Measurements from ENCODE around the gene TMEM132A.

Gene TMEM132A

DNA sequence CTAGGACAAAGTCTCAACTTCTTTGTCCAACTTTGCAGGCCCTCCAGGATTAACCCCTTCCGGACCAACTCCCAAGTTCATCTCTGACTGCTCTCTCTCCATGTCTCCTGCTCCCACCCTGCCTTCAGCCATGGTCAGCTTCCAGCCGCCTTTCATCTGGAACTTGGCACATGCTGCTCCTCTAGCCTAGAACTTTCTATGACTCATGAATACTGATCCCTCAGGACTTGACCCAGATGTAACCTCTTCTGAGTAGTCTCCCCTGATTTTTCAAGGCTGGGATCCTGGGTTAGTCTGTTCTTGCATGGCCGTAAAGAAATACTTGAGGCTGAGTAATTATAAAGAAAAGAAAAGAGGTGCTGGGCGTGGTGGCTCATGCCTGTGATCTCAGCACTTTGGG is 32.9 kb downstream of the TMEM132A start:
- TF ChIP-seq CTCF (IDR thresholded peaks at IDR 0.05; ENCODE audit: low read depth, low read length, missing control alignments): no peak
- DNase-seq (ENCODE audit: extremely low read depth, low read depth): no peak
- H3K4me3 ChIP-seq (replicated peaks; ENCODE audit: low read depth, low read length): no peak overlapping the region

DNA sequence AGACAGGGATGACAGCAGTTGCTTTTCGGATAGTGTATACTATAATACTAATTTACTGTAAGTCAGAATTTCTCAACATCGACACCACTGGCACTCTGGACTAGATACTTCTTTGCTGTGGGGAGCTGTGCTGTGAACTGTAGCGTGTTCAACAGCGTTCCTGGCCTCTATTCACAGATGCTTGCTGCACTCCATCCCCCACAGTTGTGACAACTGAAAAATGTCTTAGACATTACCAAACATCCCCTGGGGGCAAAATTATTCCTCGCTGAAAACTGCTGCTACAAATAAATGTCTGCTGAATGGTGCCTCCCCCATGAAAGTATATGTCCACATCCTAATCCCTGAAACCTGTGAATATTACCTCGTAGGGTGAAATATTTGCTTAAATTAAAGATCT is 35.2 kb downstream of the TMEM132A start:
- no peak for TF ChIP-seq CTCF (IDR thresholded peaks at IDR 0.05; ENCODE audit: low read depth, low read length, missing control alignments)
- H3K4me3 ChIP-seq (replicated peaks; ENCODE audit: low read depth, low read length): no peak overlapping the region
- DNase-seq (ENCODE audit: extremely low read depth, low read depth): no peak

DNA sequence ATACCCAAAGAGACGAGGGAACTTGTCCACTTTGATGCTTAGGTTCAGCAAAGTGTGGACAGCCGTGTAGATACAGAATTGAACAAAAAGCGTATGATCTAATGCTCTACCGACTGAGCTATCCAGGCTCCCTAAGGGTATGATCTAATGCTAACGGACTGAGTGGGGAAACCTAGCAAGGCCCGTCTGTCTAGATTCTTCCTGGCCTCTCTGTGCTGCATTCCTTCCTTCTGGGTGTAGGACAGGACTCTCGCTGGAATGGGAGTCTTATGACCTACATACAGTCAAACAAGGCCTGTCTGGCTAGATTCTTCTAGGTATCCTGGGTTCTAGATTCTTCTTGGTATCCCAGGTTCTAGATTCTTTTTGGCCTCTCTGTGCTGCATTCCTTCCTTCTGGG is 36.1 kb downstream of the TMEM132A start:
- no peak for TF ChIP-seq CTCF (IDR thresholded peaks at IDR 0.05; ENCODE audit: low read depth, low read length, missing control alignments)
- H3K4me3 ChIP-seq (replicated peaks; ENCODE audit: low read depth, low read length): no peak overlapping the region
- DNase-seq (ENCODE audit: extremely low read depth, low read depth): no peak

- DNase-seq (ENCODE audit: extremely low read depth, low read depth): no peak
- H3K4me3 ChIP-seq (replicated peaks; ENCODE audit: low read depth, low read length): no peak overlapping the region
- no peak for TF ChIP-seq CTCF (IDR thresholded peaks at IDR 0.05; ENCODE audit: low read depth, low read length, missing control alignments)
These were observed 40.5 kb downstream of the TMEM132A start for GRCh38 chr11:60964801-60965200.

GRCh38 chr11:60966890-60967289 is 42.6 kb downstream of the TMEM132A start:
- DNase-seq (ENCODE audit: extremely low read depth, low read depth): no peak
- no peak overlapping the region for H3K4me3 ChIP-seq (replicated peaks; ENCODE audit: low read depth, low read length)
- no peak for TF ChIP-seq CTCF (IDR thresholded peaks at IDR 0.05; ENCODE audit: low read depth, low read length, missing control alignments)

DNA sequence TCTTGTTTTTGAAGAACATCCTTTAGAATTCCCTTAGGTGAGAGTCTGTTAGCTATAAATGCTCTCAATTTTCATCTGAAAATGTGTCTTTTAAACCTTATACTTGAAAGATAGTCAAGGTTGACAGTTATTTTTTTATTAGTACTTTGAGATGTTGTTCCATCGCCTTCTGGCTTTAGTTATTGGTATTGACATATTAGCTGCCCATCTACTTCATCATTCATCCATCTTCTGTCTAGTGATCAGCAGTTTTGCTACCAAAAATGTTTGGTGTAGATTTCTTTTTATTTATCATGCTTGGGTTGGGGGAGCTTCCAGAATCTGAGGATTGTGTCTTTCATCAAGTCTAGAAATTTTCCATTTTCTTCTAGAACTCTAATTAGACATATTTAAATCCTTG is 44.0 kb downstream of the TMEM132A start:
- no peak for DNase-seq (ENCODE audit: extremely low read depth, low read depth)
- H3K4me3 ChIP-seq (replicated peaks; ENCODE audit: low read depth, low read length): no peak overlapping the region
- no peak for TF ChIP-seq CTCF (IDR thresholded peaks at IDR 0.05; ENCODE audit: low read depth, low read length, missing control alignments)

DNA sequence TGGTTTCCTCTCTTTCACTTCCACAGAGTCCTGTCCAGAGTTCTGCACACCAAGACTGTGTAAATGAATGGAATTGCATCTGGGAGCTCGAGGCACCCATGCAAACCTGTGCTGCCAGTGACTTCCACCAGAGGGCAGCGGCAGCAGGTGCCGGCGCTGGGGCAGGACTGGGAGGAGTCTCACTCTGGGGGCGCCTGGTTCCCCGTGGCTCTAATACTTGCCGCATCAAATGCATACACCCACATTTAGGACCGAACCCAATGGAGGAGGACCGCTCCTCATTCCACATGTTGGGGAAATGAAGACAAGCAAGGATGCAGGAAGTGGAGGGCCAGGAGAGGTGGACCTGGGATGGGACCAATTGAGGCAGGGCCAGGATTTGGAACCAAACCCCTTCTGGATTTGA is 46.1 kb downstream of the TMEM132A start:
- no peak overlapping the region for H3K4me3 ChIP-seq (replicated peaks; ENCODE audit: low read depth, low read length)
- DNase-seq (ENCODE audit: extremely low read depth, low read depth): no peak
- peak; percentile 87 for TF ChIP-seq CTCF (IDR thresholded peaks at IDR 0.05; ENCODE audit: low read depth, low read length, missing control alignments)

Data from HFF-Myc (cell line).